Activated B cell treated with CpG ODN at 0.5 μM for 24 hours (primary cell): ENCODE measurements around the gene FFAR4. TPM values are rescaled to one million over a fixed set of nuclear protein-coding genes. Genes with fewer than 3 reads are reported as not detected.

Experiments
- ATAC-seq: fragments of 200-7000 bp; cut with Tn5 transposase; one replicate; pipeline ENCODE4 v1.10.0; 2021; ENCODE audit warnings: low read depth, mild to moderate bottlenecking, moderate library complexity
- CTCF ChIA-PET: fragments of 350-600 bp; sonication (Branson Sonifier 250); formaldehyde crosslinking; loops from one replicate; lab custom pipeline; 2021; ENCODE audit warnings: antibody characterized with exemption; lab: Charles Lee
- POLR2A ChIA-PET: fragments of 350-600 bp; sonication (Branson Sonifier 250); formaldehyde crosslinking; loops from one replicate; lab custom pipeline; 2021; ENCODE audit warnings: antibody characterized with exemption; lab: Charles Lee
- DNase-seq: peaks from one replicate; pipeline ENCODE4 v3.0.0; 2022
- H3K27ac Mint-ChIP-seq: one replicate; pipeline ENCODE4 v1.8.0; 2020; ENCODE audit warnings: mixed read lengths
- H3K27me3 Mint-ChIP-seq: one replicate; pipeline ENCODE4 v1.8.0; 2021; ENCODE audit warnings: mixed read lengths
- H3K36me3 Mint-ChIP-seq: one replicate; pipeline ENCODE4 v1.8.0; 2021; ENCODE audit warnings: low read depth, mixed read lengths
- H3K4me1 Mint-ChIP-seq: one replicate; pipeline ENCODE4 v1.8.0; 2021; ENCODE audit warnings: mixed read lengths
- H3K4me3 Mint-ChIP-seq: one replicate; pipeline ENCODE4 v1.8.0; 2020; ENCODE audit warnings: mild to moderate bottlenecking, mixed read lengths
- H3K9me3 Mint-ChIP-seq: one replicate; pipeline ENCODE4 v1.8.0; 2020; ENCODE audit warnings: mixed read lengths
- CTCF ChIP-seq: fragments of 200-600 bp; IDR thresholded peaks from one replicate; pipeline ENCODE4 v1.8.0; 2022; ENCODE audit warnings: antibody characterized with exemption, mild to moderate bottlenecking
- intact Hi-C: fragments of 100-400 bp; cut with micrococcal nuclease; formaldehyde crosslinking; loops from one replicate; pipeline ENCODE4 v1.15.1; 2024
- total RNA-seq: library from RNA; stranded (reverse); gene quantifications from 2 replicates; pipeline ENCODE4 v1.2.3, GENCODE V29; 2022

FFAR4 gene
- total RNA-seq, 1 donor from 2014 or later = not detected

- peaks cover 41% of the 10 kb centered on the region for H3K27me3 Mint-ChIP-seq
- no peak overlapping the region for H3K27ac Mint-ChIP-seq
- DNase-seq = no peak
- CTCF ChIA-PET = no interaction called here
- no peaks in the 10 kb centered on the region for H3K4me1 Mint-ChIP-seq
- POLR2A ChIA-PET = no interaction called here
- no peaks in the 10 kb centered on the region for H3K9me3 Mint-ChIP-seq
- ATAC-seq = no peak
- intact Hi-C loops = no loop called here
- H3K36me3 Mint-ChIP-seq = no peaks in the 10 kb centered on the region
- no peak overlapping the region for H3K4me3 Mint-ChIP-seq
- TF ChIP-seq CTCF = no peak
These were observed 33.3 kb downstream of the FFAR4 start for GRCh38 chr10:93599778-93600177.

- no peak for DNase-seq
- H3K9me3 Mint-ChIP-seq = no peaks in the 10 kb centered on the region
- intact Hi-C loops = no loop called here
- ATAC-seq = no peak
- no peak overlapping the region for H3K27ac Mint-ChIP-seq
- H3K36me3 Mint-ChIP-seq = no peaks in the 10 kb centered on the region
- H3K4me3 Mint-ChIP-seq = no peak overlapping the region
- ChIA-PET POLR2A (no interaction called here), CTCF (no interaction called here)
- TF ChIP-seq CTCF = no peak
- no peaks in the 10 kb centered on the region for H3K4me1 Mint-ChIP-seq
- peaks cover 41% of the 10 kb centered on the region for H3K27me3 Mint-ChIP-seq
These were observed 34.1 kb downstream of the FFAR4 start for GRCh38 chr10:93600446-93601145.

GRCh38 chr10:93601146-93601773, 34.8 kb downstream of the FFAR4 start, which contains the start of gene RBP4:
TSS of gene RBP4 (minus strand) at chr10:93601235. CDS start at chr10:93601028, 207 bp downstream.
- H3K4me1 Mint-ChIP-seq = no peaks in the 10 kb centered on the region
- H3K9me3 Mint-ChIP-seq = no peaks in the 10 kb centered on the region
- TF ChIP-seq CTCF = no peak
- no peaks in the 10 kb centered on the region for H3K36me3 Mint-ChIP-seq
- peaks cover 43% of the 10 kb centered on the region for H3K27me3 Mint-ChIP-seq
- no peak within 1 kb of the TSS for H3K27ac Mint-ChIP-seq
- intact Hi-C loops = no loop called here
- POLR2A ChIA-PET = no interaction called here
- CTCF ChIA-PET = no interaction called here
- H3K4me3 Mint-ChIP-seq = no peak within 1 kb of the TSS
- ATAC-seq (no peak), DNase-seq (no peak)

GRCh38 chr10:93601774-93602162, 35.3 kb downstream of the FFAR4 start:
- H3K4me1 Mint-ChIP-seq = no peaks in the 10 kb centered on the region
- H3K9me3 Mint-ChIP-seq = peaks cover under 1% of the 10 kb centered on the region
- no peak overlapping the region for H3K4me3 Mint-ChIP-seq
- DNase-seq (no peak), ATAC-seq (no peak)
- ChIA-PET POLR2A (no interaction called here), CTCF (no interaction called here)
- H3K36me3 Mint-ChIP-seq = no peaks in the 10 kb centered on the region
- no peak overlapping the region for H3K27ac Mint-ChIP-seq
- no peak for TF ChIP-seq CTCF
- intact Hi-C loops = no loop called here
- H3K27me3 Mint-ChIP-seq = peaks cover 47% of the 10 kb centered on the region

- intact Hi-C loops = no loop called here
- POLR2A ChIA-PET = no interaction called here
- Mint-ChIP-seq H3K27ac (no peak overlapping the region), H3K27me3 (peaks cover 51% of the 10 kb centered on the region), H3K4me3 (no peak overlapping the region), H3K4me1 (no peaks in the 10 kb centered on the region), H3K9me3 (peaks cover 11% of the 10 kb centered on the region), H3K36me3 (no peaks in the 10 kb centered on the region)
- no peak for DNase-seq
- CTCF ChIA-PET = no interaction called here
- no peak for ATAC-seq
- TF ChIP-seq CTCF = no peak
These were observed 36.6 kb downstream of the FFAR4 start for GRCh38 chr10:93603023-93603422.
